Uterus (tissue), 2 donors: ENCODE data around the gene KCNQ2.

Experiments
- CTCF ChIP-seq, 4 experiments: fragments of 200-600 bp in 2 of 4; fragments of 450-650 bp in 2 of 4; sonication (generic) in 2 of 4; IDR thresholded peaks; one replicate each; pipeline ENCODE4 v1.5.1; 2016 to 2019; ENCODE audit warnings: antibody characterized with exemption in 4 of 4, mild to moderate bottlenecking in 2 of 4, moderate library complexity in 1 of 4
- POLR2A ChIP-seq, 2 donors: fragments of 450-650 bp; IDR thresholded peaks; one replicate each; pipeline ENCODE4 v1.6.1; 2016; ENCODE audit warnings: antibody characterized with exemption in 2 of 2, mild to moderate bottlenecking in 1 of 2, moderate library complexity in 1 of 2

DNA sequence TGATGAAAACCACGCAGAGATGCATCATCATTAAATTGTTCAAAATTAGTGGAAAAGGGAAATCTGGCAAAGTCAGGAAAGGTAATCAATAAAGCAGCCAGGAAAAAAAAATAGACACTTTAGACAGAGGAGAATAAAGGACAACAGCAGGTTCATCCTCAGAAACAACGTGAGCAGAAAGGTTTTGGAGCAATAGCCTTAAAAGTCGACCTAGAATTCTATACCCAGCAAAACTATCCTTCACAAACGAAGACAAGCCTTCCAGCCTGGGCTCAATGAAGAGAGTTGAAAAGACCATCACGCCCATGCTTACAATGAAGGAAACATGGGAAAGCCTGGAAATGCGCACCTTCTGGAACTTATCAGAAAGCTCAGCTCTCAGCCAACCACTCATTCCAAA is 86.6 kb downstream of the KCNQ2 start:
- TF ChIP-seq CTCF (IDR thresholded peaks at IDR 0.05) (no peak), POLR2A (IDR thresholded peaks at IDR 0.05) (no peak)
